LoVo (cell line): Measurements from ENCODE around the gene DOK5.

Experiments used
- DNase-seq: peaks from one replicate; pipeline ENCODE4 v3.0.0-alpha.2; 2016; ENCODE audit warnings: low spot score

Gene DOK5

DNA sequence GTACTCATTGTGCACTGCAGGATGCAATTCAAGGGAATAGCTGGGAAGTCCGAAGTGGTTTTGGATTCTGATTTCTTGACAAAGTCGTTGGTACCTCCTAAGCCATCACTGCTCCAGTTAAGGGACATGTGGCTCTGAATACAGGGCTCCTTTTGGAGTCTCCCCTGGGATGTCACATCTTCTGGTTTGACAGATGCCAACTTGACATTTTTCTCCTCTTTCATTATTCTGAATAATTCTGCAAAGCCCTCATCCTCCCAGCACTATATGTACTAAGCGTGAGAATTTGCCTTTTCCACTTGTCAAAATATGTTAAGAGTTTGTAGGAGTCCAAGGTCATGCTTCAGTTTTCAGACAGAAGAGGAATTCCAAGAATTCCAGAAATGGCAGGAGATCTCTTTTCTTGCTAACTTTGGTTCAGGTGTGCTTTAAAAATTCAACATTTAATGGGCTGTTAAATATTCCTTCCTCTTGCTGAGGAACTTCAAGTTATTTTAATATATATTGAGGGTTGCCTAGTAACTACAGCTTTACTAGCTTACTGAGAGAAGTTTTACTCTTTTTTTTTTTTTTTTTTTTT, 38.7 kb downstream of the DOK5 start:
- no peak for DNase-seq

DNA sequence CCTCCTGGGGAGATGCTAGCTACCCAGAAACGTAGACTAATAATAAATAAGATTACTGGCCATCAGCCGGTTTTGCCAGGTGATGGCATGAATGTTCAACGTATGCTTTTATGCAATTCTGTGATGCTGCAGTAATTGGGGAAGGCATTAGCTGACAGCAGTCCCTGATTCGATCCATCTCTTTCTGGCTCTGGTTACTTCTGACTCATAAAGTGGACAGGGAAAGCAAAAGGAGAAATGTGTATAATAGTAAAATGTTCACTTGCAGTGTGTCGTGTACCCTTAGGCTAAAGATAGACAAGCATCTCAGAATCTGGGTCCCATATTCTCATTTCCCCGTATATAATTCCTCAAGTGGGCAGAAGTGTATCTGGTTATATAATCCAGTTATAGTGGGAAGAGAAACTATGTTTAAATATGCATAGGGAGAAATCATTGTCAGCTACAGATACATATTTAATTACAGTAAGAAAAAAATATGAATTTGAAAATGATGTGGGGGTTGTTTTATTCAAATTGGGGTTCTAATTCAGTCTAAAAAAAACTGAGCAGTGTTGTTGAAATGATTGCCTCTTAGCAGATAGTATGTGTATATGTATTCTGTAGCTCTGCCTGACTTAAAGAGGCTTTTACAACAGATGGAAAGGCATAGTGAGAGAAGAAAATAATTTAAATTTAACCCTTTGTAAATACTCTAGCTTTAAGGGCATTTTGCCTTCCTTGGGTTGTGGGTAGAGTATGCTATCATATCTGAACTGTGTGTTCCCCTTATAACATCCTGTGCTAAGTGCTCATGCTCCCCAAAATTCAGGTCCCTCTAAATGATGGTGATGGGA, 40.6 kb downstream of the DOK5 start:
- DNase-seq, result no peak

GRCh38 chr20:54517241-54517975, 42.0 kb downstream of the DOK5 start:
- DNase-seq, result no peak

- no peak for DNase-seq
These were observed 49.5 kb downstream of the DOK5 start for GRCh38 chr20:54524849-54525248.

GRCh38 chr20:54525916-54526590, 50.7 kb downstream of the DOK5 start:
- no peak for DNase-seq

GRCh38 chr20:54526801-54527200, 51.4 kb downstream of the DOK5 start:
- no peak for DNase-seq

- DNase-seq, result no peak
These were observed 57.2 kb downstream of the DOK5 start for GRCh38 chr20:54532573-54532972.

DNA sequence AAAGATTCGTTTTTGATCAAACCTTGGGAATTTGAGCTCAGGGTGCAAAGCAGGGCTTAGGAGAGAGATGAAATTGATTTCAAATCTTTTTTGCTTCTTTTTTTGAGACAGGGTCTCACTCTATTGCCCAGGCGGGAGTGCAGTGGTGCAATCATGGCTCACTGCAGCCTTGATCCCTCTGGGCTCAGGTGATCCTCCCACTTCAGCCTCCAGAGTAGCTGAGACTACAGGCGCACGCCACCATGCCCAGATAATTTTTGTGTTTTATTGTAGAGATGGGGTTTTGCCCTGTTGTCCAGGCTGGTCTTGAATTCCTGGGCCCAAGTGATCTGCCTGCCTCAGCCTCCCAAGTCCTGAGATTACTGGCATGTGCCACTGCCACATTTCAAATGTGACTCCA, 58.7 kb downstream of the DOK5 start:
- no peak for DNase-seq

DNA sequence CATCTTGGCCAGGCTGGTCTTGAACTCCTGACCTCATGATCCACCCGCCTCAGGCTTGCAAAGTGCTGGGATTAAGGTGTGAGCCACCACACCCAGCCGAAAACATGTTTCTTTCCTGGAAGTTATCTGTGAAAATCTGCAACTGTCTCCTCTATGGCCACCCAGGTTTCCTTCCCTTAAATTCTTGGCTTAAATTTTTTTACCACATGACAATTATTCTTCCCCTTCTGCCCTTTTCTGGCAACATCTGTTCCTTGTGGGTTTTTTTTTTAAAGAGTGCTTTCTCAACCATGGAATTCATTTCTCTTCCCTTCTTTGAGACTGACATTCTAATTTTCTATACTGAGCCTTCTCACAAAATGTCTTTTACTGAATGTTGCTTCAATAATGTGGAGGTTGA, 59.6 kb downstream of the DOK5 start:
- no peak for DNase-seq

GRCh38 chr20:54535746-54536145, 60.4 kb downstream of the DOK5 start:
- no peak for DNase-seq

DNA sequence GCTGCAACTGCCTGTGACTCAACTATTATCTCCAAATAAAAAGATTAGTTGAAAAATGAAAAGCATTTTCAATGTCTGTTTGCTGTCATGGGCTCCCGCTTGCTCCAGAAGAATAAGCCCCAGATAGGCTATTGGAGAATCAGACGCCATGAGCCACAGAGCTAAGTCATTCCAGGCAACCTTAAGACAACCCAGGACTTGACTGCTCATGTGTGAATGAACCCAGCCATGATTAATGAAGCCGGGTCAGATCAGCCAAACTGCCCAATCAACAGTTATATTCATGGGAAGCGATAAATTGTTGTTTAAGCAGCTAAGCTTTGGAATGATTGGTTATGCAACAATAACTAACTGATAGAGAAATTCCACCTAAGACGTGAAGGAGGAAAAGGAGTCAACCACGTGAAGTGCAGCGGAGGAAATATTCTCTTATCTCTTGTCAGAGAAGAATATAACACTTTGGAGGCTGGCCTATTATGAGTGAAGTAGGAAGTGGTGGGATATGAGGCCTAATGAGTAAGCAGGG, 64.2 kb downstream of the DOK5 start:
- no peak for DNase-seq

DNA sequence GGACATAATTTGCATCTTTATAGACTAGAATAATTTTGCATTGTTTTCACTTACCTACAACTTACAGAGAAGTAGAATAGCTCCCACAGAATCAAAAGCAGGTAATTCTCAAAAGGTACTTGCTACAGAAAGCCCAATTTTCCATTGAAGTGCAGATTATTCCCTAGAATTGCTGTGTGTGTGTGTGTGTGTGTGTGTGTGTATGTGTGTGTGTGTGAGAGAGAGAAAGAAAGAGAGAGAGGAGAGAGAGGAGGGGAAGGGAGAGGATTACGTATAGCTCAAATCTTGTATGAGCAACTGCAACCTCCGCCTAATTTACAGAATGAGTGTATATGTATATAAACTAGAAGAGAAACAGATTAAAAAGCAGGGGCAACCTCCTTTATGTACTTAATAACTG, 68.0 kb downstream of the DOK5 start:
- no peak for DNase-seq

GRCh38 chr20:54545676-54546358, 70.4 kb downstream of the DOK5 start:
- DNase-seq, result no peak

DNA sequence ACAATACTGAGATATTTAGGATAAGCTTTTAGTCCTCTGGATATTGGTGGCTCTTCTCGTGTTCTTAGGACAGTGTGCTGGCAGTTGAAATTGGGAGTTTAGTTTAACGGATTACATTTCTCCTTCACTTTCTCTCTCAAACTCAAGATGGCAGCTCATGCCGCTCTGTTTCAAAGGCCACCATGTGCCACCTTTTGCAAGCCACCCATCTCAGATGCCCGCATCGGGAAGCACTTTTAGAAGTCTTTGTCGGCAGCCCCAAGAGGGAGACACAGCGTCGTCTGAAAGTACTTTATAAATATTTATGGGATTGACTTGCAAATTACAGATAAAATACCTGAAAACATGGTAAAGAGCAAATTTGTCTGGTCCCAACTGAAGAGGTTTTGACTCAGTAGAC, 73.5 kb downstream of the DOK5 start:
- no peak for DNase-seq

DNA sequence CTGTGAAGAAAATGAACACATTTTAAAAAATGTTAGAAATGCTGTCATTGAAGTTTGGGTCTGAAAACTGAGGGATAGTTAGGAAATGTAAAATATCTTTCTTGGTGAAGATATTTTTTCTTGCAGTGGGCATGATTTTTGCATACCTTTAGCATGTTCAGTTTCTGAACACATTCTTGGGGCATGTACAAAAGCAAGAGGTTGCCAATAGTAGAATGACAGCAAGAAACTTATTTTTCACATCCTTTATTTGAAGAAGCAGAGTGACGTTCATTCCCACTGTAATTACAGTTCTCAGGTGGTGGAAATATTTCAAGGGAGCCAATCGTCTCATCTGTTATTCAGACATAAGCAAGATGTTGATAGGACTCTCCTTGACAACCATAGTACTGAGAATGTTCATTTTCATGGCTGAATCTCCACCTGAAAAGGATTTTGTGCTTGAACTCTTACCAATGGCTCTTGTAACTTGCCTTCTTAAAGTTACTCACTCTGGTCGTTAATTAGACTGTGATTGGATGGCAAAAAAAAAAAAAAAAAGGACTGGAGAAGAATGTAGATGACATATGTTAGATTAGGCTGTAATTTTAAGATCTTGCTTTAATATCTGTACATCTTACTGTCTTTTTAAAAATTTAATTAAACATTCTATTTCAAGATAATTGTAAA, 74.4 kb downstream of the DOK5 start:
- no peak for DNase-seq

DNA sequence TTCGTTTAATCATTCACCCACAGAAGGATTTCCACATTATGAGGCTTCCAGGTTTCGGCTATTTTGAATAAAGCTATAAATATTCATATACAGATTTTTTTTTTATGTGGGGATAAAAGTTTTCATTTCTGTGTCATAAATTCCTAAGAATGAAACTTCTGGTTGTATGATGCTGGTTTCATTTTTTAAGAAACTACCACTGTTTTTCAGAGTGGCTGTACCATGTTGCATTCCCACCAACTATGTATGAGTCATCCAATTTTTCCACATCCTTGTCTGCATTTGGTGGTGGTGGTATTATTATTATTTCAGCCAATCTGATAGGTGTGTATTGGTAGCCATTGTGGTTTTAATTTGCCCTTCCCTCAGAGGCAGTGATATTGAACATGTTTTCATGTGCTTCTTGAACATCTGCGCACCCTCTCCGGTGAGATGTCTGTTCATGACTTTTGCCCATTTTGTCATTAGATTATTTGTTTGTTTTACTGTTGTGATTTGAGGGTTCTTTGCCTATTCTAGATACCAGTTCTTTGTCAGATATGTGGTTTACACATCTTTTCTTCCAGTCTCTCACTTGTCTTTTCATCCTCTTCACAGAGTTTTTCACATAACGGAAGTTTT, 75.5 kb downstream of the DOK5 start:
- no peak for DNase-seq

DNA sequence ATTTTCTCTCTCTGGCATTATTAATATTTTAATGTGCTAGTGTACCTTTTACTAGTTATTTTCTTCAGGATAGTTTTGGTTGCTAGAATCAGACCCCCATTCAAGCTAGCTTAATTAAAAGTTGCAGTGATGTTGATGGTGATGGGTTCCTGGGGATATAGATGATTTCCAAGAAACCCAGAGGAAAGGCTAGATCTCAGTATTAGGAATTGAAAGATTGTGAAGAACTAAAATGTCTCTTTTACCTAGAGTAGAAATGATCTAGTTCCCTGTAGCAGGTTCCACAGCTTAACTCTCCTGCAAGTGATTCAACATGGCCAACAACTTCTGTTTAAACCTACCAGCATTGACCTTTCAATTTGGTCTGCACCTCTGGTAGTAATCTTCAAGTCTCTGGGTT, 78.6 kb downstream of the DOK5 start:
- no peak for DNase-seq

DNA sequence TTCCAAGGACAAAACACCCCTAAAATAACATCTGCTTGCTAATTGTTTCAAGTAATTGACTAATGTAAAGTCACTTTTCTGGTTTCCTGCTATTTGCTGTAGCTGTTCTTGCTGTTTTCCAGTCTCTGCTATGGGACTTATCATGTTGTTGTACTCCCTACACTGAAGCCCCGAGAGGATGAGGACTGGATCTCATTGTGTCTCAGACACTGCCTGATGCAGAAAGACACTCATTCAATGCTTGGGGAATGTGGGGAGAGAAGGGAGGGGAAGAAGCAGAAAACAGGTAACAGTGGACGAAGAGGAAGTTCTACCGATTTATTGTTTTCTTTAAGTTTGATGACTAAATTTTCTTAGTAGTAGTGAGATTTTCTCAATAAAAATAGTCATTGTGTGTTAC, 79.8 kb downstream of the DOK5 start:
- DNase-seq, result no peak

DNA sequence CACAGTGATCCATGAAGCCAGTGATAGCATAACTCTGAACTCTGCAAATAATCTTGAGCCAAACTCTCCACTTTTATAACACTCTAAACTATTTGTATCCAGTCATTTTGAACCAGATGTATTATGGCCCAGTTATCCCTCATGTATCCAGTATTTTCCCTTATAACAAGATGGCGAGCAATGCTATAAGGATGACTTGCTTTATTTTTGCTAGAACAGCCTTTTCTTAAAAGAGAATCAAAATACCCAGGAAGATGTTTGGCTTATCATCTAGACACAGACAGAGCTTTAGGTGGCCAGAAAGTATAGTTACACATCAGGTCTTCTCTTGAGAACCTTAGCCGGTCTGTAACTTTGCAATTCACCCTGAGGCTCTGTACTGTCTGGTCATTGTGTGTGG, 81.0 kb downstream of the DOK5 start:
- no peak for DNase-seq

DNA sequence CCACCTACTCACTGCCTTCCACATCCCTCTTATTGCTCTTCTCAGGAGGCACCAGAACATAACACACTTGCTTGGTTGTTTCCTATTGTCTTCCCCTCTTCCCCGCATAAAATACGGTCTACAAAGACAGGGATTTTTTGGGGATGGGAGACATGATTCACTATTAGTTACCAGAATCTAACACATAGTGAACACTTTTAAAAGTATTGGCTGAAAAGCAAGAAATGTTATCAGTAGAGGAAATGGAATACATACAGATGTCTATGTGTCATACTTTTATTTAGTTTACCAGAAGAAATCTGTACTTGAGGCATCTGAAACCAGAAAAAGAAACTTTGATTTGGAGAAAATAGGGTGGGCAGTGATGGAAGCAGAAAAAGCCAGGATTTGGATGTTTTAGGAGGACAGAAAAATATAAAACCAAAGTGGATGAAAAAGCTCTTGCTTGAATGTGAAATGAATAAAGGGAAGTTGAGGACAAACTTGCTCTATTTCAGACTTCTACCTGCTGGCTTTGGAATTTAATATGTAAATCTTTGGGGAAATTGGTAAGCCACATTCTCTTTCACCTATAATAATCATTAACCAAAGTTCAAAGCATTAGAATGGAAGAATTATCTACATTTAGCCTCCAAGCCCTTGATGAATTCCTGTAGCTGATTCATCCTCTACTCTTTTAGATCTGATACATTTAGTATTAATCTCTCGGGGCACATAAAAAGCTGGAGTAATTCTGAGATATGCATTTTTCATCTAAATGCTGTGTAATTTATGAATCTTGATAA, 82.6 kb downstream of the DOK5 start:
- no peak for DNase-seq
